ENCODE measurements around the gene SRSF4.

DNA sequence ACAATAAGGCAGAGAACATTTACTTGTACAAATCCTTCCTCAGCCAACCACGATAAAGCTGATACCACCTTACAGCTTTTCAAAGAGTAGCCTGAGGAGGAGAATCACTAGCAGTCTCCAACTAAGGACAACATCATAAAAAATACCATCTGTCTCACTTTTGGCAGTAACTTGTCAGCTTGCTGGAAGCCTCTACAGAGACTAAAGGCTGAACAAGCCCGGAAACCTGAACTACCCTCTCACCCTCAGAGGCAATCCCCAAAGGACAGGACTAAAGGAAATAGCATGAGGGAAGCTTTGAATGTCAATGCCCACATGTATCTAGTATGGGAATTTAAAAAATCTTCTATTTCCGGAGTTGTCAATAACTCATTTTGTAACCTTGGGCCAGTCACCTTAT is 10.6 kb downstream of the SRSF4 start:
- TF ChIP-seq EZH2 (IDR thresholded peaks at IDR 0.05; ENCODE audit: insufficient read depth, poor library complexity, severe bottlenecking) (no peak), EZH2phosphoT487 (IDR thresholded peaks at IDR 0.05; ENCODE audit: insufficient read depth, low read depth) (no peak)

All from GM23248 (cell line).